ENCODE data around the gene ST3GAL4. TPM values are rescaled to one million over a fixed set of nuclear protein-coding genes. Genes with fewer than 3 reads are reported as not detected.

ST3GAL4 gene
- polyA plus RNA-seq, 1 of the 3 experiments (the other 2 are of a cell fraction), result 32.0 TPM

- no peaks in the 10 kb centered on the region for H3K27me3 ChIP-seq (ENCODE audit: insufficient read depth)
- no peak overlapping the region for H3K9ac ChIP-seq
- no peaks in the 10 kb centered on the region for H3F3A ChIP-seq (replicated peaks; ENCODE audit: insufficient read depth)
- no peaks in the 10 kb centered on the region for H4K20me1 ChIP-seq (ENCODE audit: insufficient read depth)
- peaks cover 0 to 44% of the 10 kb centered on the region in 2 experiments; a peak in 1 of 4 replicates for H3K4me1 ChIP-seq (ENCODE audit: control insufficient read depth in 1 of 2, insufficient read depth in 2 of 2, low read depth in 1 of 2, low read length in 1 of 2)
- TF ChIP-seq FOSL2 (IDR thresholded peaks at IDR 0.05; ENCODE audit: borderline replicate concordance, low read depth) (no peak), EZH2phosphoT487 (IDR thresholded peaks at IDR 0.05; ENCODE audit: borderline replicate concordance, low read depth) (no peak), USF2 (IDR thresholded peaks at IDR 0.05; ENCODE audit: borderline replicate concordance, low read depth, low read length) (no peak), CTCF (IDR thresholded peaks at IDR 0.05) (no peak)
- H3K4me2 ChIP-seq, result no peak overlapping the region
- POLR2A ChIA-PET, result no interaction called here
- no peak overlapping the region for H3K4me3 ChIP-seq (ENCODE audit: low read depth in 2 of 2, low read length in 1 of 2)
- no peaks in the 10 kb centered on the region for H3K79me2 ChIP-seq (ENCODE audit: insufficient read depth)
- DNase-seq, result no peak
- 78% methylated on average over 8 of the region's 15 CpGs for WGBS (ENCODE audit: low lambda C conversion rate)
- no peaks in the 10 kb centered on the region for H3K36me3 ChIP-seq (replicated peaks in 1 of 2; ENCODE audit: control insufficient read depth in 1 of 2, insufficient read depth in 2 of 2, low read length in 1 of 2)
- no peak overlapping the region for H2AFZ ChIP-seq (ENCODE audit: low read depth)
- no peak overlapping the region for H3K27ac ChIP-seq (ENCODE audit: low read depth in 2 of 2, low read length in 1 of 2)
- CTCF ChIA-PET, result interaction anchor here (0.9 to 2.0 kb wide), 4 partner anchors 19 to 530 kb away, joined by 3 to 8 read pairs (median 4); no protein-coding TSS in a partner anchor
- H3K9me3 ChIP-seq, result no peaks in the 10 kb centered on the region
- H3K9me2 ChIP-seq, result no peaks in the 10 kb centered on the region
Observed at GRCh38 chr11:126460417-126461095, 105.1 kb downstream of the ST3GAL4 start.

GRCh38 chr11:126461096-126461440, 105.6 kb downstream of the ST3GAL4 start:
- WGBS (ENCODE audit: low lambda C conversion rate), result no CpG with 5 or more reads among the region's 8 CpGs

More at GRCh38 chr11:126461096-126461440, 105.6 kb downstream of the ST3GAL4 start:
- DNase-seq, result no peak
- H3K9ac ChIP-seq, result no peak overlapping the region
- H3K9me2 ChIP-seq, result no peaks in the 10 kb centered on the region
- no peaks in the 10 kb centered on the region for H3K9me3 ChIP-seq
- H3K27me3 ChIP-seq (ENCODE audit: insufficient read depth), result no peaks in the 10 kb centered on the region
- TF ChIP-seq ZBTB33 (IDR thresholded peaks at IDR 0.05; ENCODE audit: borderline replicate concordance, low read depth) (no peak), FOSL2 (IDR thresholded peaks at IDR 0.05; ENCODE audit: borderline replicate concordance, low read depth) (no peak), TEAD4 (IDR thresholded peaks at IDR 0.05; ENCODE audit: borderline replicate concordance, insufficient read depth) (no peak), MAX (IDR thresholded peaks at IDR 0.05; ENCODE audit: low read depth) (no peak), MXI1 (IDR thresholded peaks at IDR 0.05; ENCODE audit: low read depth, low read length) (no peak), IRF3 (IDR thresholded peaks at IDR 0.05; ENCODE audit: low read depth, low read length) (no peak), SIN3A (IDR thresholded peaks at IDR 0.05; ENCODE audit: borderline replicate concordance, low read depth, low read length) (no peak), YY1 (IDR thresholded peaks at IDR 0.05; ENCODE audit: low read depth) (no peak), RAD21 (IDR thresholded peaks at IDR 0.05; ENCODE audit: low read length) (no peak), FOXJ3 (CRISPR knock-in tag; IDR thresholded peaks at IDR 0.05) (no peak), MEF2A (IDR thresholded peaks at IDR 0.05; ENCODE audit: borderline replicate concordance, low read depth) (no peak), JUND (IDR thresholded peaks at IDR 0.05) (no peak), TCF12 (IDR thresholded peaks at IDR 0.05) (no peak)
- no peak overlapping the region for H3K27ac ChIP-seq (ENCODE audit: low read depth in 2 of 2, low read length in 1 of 2)
- no peak overlapping the region for H2AFZ ChIP-seq (ENCODE audit: low read depth)
- no peaks in the 10 kb centered on the region for H3F3A ChIP-seq (replicated peaks; ENCODE audit: insufficient read depth)
- no peak overlapping the region for H3K4me2 ChIP-seq
- H4K20me1 ChIP-seq (ENCODE audit: insufficient read depth), result no peaks in the 10 kb centered on the region
- H3K79me2 ChIP-seq (ENCODE audit: insufficient read depth), result no peaks in the 10 kb centered on the region
- H3K4me3 ChIP-seq (ENCODE audit: low read depth in 2 of 2, low read length in 1 of 2), result no peak overlapping the region
- POLR2A ChIA-PET, result no interaction called here
- H3K4me1 ChIP-seq (ENCODE audit: control insufficient read depth in 1 of 2, insufficient read depth in 2 of 2, low read depth in 1 of 2, low read length in 1 of 2), result peaks cover 0 to 47% of the 10 kb centered on the region in 2 experiments; a peak in 2 of 4 replicates
- CTCF ChIA-PET, result interaction anchor here (0.9 to 2.0 kb wide), 4 partner anchors 20 to 529 kb away, joined by 3 to 8 read pairs (median 4); no protein-coding TSS in a partner anchor
- H3K36me3 ChIP-seq (replicated peaks in 1 of 2; ENCODE audit: control insufficient read depth in 1 of 2, insufficient read depth in 2 of 2, low read length in 1 of 2), result no peaks in the 10 kb centered on the region
